ENCODE data around the gene DCTPP1. TPM values are rescaled to one million over a fixed set of nuclear protein-coding genes. Genes with fewer than 3 reads are reported as not detected.
A peak's percentile ranks its signal among the peaks of the same experiment; 100 is the strongest.

The DCTPP1 gene
- polyA plus RNA-seq, 1 of the 3 experiments (the other 2 are of a cell fraction) = 79.2 TPM

GRCh38 chr16:30407804-30408534 is 21.9 kb downstream of the DCTPP1 start:
- H3K4me1 ChIP-seq (ENCODE audit: control insufficient read depth in 1 of 2, insufficient read depth in 2 of 2, low read depth in 1 of 2, low read length in 1 of 2) = peaks cover 11 to 15% of the 10 kb centered on the region in 2 experiments; a peak in 2 of 4 replicates
- peak overlapping the region; percentile 68; the same call in 1 of the 2 replicates for H2AFZ ChIP-seq (ENCODE audit: low read depth)
- H3K79me2 ChIP-seq (ENCODE audit: insufficient read depth) = peaks cover 33% of the 10 kb centered on the region
- H3K9me2 ChIP-seq = no peaks in the 10 kb centered on the region
- H3K4me3 ChIP-seq (ENCODE audit: low read depth in 2 of 2, low read length in 1 of 2) = peak overlapping the region; percentile 69 to 99
- H3K9me3 ChIP-seq = no peaks in the 10 kb centered on the region
- no peak for DNase-seq
- ChIA-PET CTCF (interaction anchor here (0.8 to 4.8 kb wide), 10 partner anchors 9 to 54 kb away, joined by 3 to 38 read pairs (median 12); partner anchors contain the start of genes CD2BP2 and ZNF48), POLR2A (interaction anchor here (1.2 to 2.5 kb wide), 7 partner anchors 10 to 53 kb away, joined by 4 to 17 read pairs (median 6); partner anchors contain the start of genes CD2BP2, TBC1D10B and ZNF48)
- peak overlapping the region; percentile 93 for H3K9ac ChIP-seq
- peaks cover 8 to 12% of the 10 kb centered on the region in 2 experiments for H3K36me3 ChIP-seq (replicated peaks in 1 of 2; ENCODE audit: control insufficient read depth in 1 of 2, insufficient read depth in 2 of 2, low read length in 1 of 2)
- H3K27ac ChIP-seq (ENCODE audit: low read depth in 2 of 2, low read length in 1 of 2) = peak overlapping the region; percentile 73 to 74; a peak in 3 of 4 replicates
- H3K27me3 ChIP-seq (ENCODE audit: insufficient read depth) = no peaks in the 10 kb centered on the region
- 16% methylated on average over 17 of the region's 19 CpGs for WGBS (ENCODE audit: low lambda C conversion rate)
- TF ChIP-seq TAF1 (IDR thresholded peaks at IDR 0.05; ENCODE audit: borderline replicate concordance, low read depth, low read length) = no peak
- TF ChIP-seq FOXJ3 (CRISPR knock-in tag; IDR thresholded peaks at IDR 0.05) = no peak
- TF ChIP-seq GATA2 (CRISPR knock-in tag; IDR thresholded peaks at IDR 0.05) = no peak
- TF ChIP-seq RFX5 (IDR thresholded peaks at IDR 0.05; ENCODE audit: low read length) = no peak
- no peak for TF ChIP-seq FOSL2 (IDR thresholded peaks at IDR 0.05; ENCODE audit: borderline replicate concordance, low read depth)
- no peak for TF ChIP-seq MEF2A (IDR thresholded peaks at IDR 0.05; ENCODE audit: borderline replicate concordance, low read depth)
- TF ChIP-seq EP300 (IDR thresholded peaks at IDR 0.05; ENCODE audit: borderline replicate concordance in 1 of 2, low read depth in 1 of 2, low read length in 1 of 2) = no peak
- TF ChIP-seq FOXM1 (IDR thresholded peaks at IDR 0.05; ENCODE audit: low read depth) = no peak
- TF ChIP-seq CTCF (IDR thresholded peaks at IDR 0.05) = no peak
- no peak for TF ChIP-seq CHD2 (IDR thresholded peaks at IDR 0.05; ENCODE audit: low read length, partially characterized antibody)
- TF ChIP-seq MXI1 (IDR thresholded peaks at IDR 0.05; ENCODE audit: low read depth, low read length) = no peak
- no peak for TF ChIP-seq GABPA (IDR thresholded peaks at IDR 0.05; ENCODE audit: low read depth)
- no peak for TF ChIP-seq EZH2phosphoT487 (IDR thresholded peaks at IDR 0.05; ENCODE audit: borderline replicate concordance, low read depth)
- TF ChIP-seq ELF1 (IDR thresholded peaks at IDR 0.05) = no peak
- TF ChIP-seq SIN3A (IDR thresholded peaks at IDR 0.05; ENCODE audit: borderline replicate concordance, low read depth, low read length) = no peak
- no peak for TF ChIP-seq TCF12 (IDR thresholded peaks at IDR 0.05)
- TF ChIP-seq MAX (IDR thresholded peaks at IDR 0.05; ENCODE audit: low read depth) = no peak
- no peaks in the 10 kb centered on the region for H4K20me1 ChIP-seq (ENCODE audit: insufficient read depth)
- H3K4me2 ChIP-seq = peak overlapping the region; percentile 97
- H3F3A ChIP-seq (replicated peaks; ENCODE audit: insufficient read depth) = peaks cover 16% of the 10 kb centered on the region
